ENCODE results near the gene RPGRIP1L. TPM values are rescaled to one million over a fixed set of nuclear protein-coding genes. Genes with fewer than 3 reads are reported as not detected.

Gene RPGRIP1L
- total and polyA plus RNA-seq, 2 of the 8 experiments (the other 6 are each of a cell fraction or from before 2014, with no cell fraction given), result 4.0 to 13.7 TPM

GRCh38 chr16:53672461-53672860, 31.2 kb downstream of the RPGRIP1L start (continued):
- TF ChIP-seq POLR2AphosphoS5 (IDR thresholded peaks at IDR 0.05; ENCODE audit: low read depth, low read length), result no peak
- TF ChIP-seq CHD7 (IDR thresholded peaks at IDR 0.05; ENCODE audit: insufficient replicate concordance, low read length), result no peak
- no peak for TF ChIP-seq RFX5 (IDR thresholded peaks at IDR 0.05; ENCODE audit: borderline replicate concordance, low read depth, low read length)
- no peak for TF ChIP-seq RBBP5 (IDR thresholded peaks at IDR 0.05; ENCODE audit: borderline replicate concordance, low read depth, low read length)
- TF ChIP-seq PHF8 (conservative IDR thresholded peaks at IDR 0.05; ENCODE audit: low read depth, low read length), result no peak
- TF ChIP-seq FOSL1 (IDR thresholded peaks at IDR 0.05; ENCODE audit: insufficient read depth, low read depth, low read length), result no peak
- TF ChIP-seq ZNF274 (IDR thresholded peaks at IDR 0.05; ENCODE audit: borderline replicate concordance, extremely low read depth, low read length), result no peak
- TF ChIP-seq E2F6 (IDR thresholded peaks at IDR 0.05), result no peak

All from H1 (cell line).